Ureter (tissue), 1 donor: ENCODE measurements around the gene ZBTB44. TPM values are rescaled to one million over a fixed set of nuclear protein-coding genes. Genes with fewer than 3 reads are reported as not detected.
"Not testable (repeated sequence)": the region's sequence is repeated elsewhere in the genome, so short reads cannot be mapped to it uniquely, and the experiment has no call there.

ENCODE experiments used
- DNase-seq: peaks from one replicate; pipeline ENCODE4 v3.0.0-alpha.2; 2020; ENCODE audit warnings: low spot score
- total RNA-seq: library from RNA; stranded (reverse); gene quantifications from one replicate; pipeline ENCODE4 v1.2.4, GENCODE V29; 2023
- donor health status: DM: yes; HTN: yes; CAD: no.

Gene ZBTB44
- total RNA-seq, result 62.3 TPM

- peak; percentile 94 for DNase-seq
Observed at GRCh38 chr11:130314750-130315285, at the start of gene ZBTB44. Gene ZBTB44 (minus strand): TSS chr11:130314917. CDS start chr11:130261873, 53,044 bp downstream.

GRCh38 chr11:130359419-130359818 lies 44.7 kb upstream of the ZBTB44 start:
- no peak for DNase-seq

- no peak for DNase-seq
Observed at GRCh38 chr11:130358398-130358797, 43.7 kb upstream of the ZBTB44 start.

- DNase-seq, result no peak
Observed at GRCh38 chr11:130347261-130347660, 32.5 kb upstream of the ZBTB44 start.

GRCh38 chr11:130344841-130345240 lies 30.1 kb upstream of the ZBTB44 start:
- no peak for DNase-seq

- DNase-seq, result no peak
Observed at GRCh38 chr11:130340671-130341319, 26.1 kb upstream of the ZBTB44 start.

- DNase-seq, result no peak
Observed at GRCh38 chr11:130338667-130339066, 23.9 kb upstream of the ZBTB44 start.

GRCh38 chr11:130337281-130338089 lies 22.8 kb upstream of the ZBTB44 start:
- DNase-seq, result no peak

GRCh38 chr11:130331397-130331796 lies 16.7 kb upstream of the ZBTB44 start:
- DNase-seq, result not testable (repeated sequence)

GRCh38 chr11:130330101-130330684 lies 15.5 kb upstream of the ZBTB44 start:
- no peak for DNase-seq

- no peak for DNase-seq
Observed at GRCh38 chr11:130328420-130328819, 13.7 kb upstream of the ZBTB44 start.

GRCh38 chr11:130327716-130328115 lies 13.0 kb upstream of the ZBTB44 start:
- DNase-seq, result no peak

GRCh38 chr11:130325691-130326090 lies 11.0 kb upstream of the ZBTB44 start:
- DNase-seq, result no peak

GRCh38 chr11:130323452-130324450 lies 9.0 kb upstream of the ZBTB44 start:
- DNase-seq, result no peak

GRCh38 chr11:130322126-130322525 lies 7.4 kb upstream of the ZBTB44 start:
- DNase-seq, result no peak

- no peak for DNase-seq
Observed at GRCh38 chr11:130318031-130318673, 3.4 kb upstream of the ZBTB44 start.

- peak; percentile 52 for DNase-seq
Observed at GRCh38 chr11:130315354-130315970, 745 bp upstream of the ZBTB44 start.

- peak; percentile 55 for DNase-seq
Observed at GRCh38 chr11:130314184-130314749, 450 bp downstream of the ZBTB44 start.

GRCh38 chr11:130313383-130314183 lies 1.1 kb downstream of the ZBTB44 start:
- no peak for DNase-seq
